Ectodermal cell (in vitro differentiated cells): ENCODE measurements around the gene VWA3A.
"Not testable (repeated sequence)": the region's sequence is repeated elsewhere in the genome, so short reads cannot be mapped to it uniquely, and the experiment has no call there.

Experiments
- H3K27ac ChIP-seq: 2 replicates; pipeline ENCODE4 v1.7.0; 2013; ENCODE audit warnings: mild to moderate bottlenecking, low read depth, low read length; ENCODE audit not compliant: insufficient read depth, poor library complexity, severe bottlenecking
- H3K27me3 ChIP-seq: 2 replicates; pipeline ENCODE4 v1.7.0; 2013; ENCODE audit warnings: mild to moderate bottlenecking, low read length; ENCODE audit not compliant: insufficient read depth, control insufficient read depth, poor library complexity, severe bottlenecking
- H3K36me3 ChIP-seq: one replicate; pipeline ENCODE4 v1.7.0; 2013; ENCODE audit warnings: low read length; ENCODE audit not compliant: control insufficient read depth, insufficient read depth
- H3K4me1 ChIP-seq: one replicate; pipeline ENCODE4 v1.7.0; 2013; ENCODE audit warnings: low read length; ENCODE audit not compliant: control insufficient read depth, insufficient read depth
- H3K4me3 ChIP-seq: 2 replicates; pipeline ENCODE4 v1.7.0; 2013; ENCODE audit warnings: low read depth, low read length, control low read depth; ENCODE audit not compliant: insufficient read depth
- H3K9me3 ChIP-seq: 2 replicates; pipeline ENCODE4 v1.7.0; 2013; ENCODE audit warnings: mild to moderate bottlenecking, low read length, moderate library complexity; ENCODE audit not compliant: control insufficient read depth
- WGBS, 2 experiments: methylation state at CpG; one replicate each; pipeline ENCODE4 v1.1.7; 2013; ENCODE audit warnings: missing lambda C conversion rate in 2 of 2; 5-methylcytosine and 5-hydroxymethylcytosine counted together

Gene VWA3A

GRCh38 chr16:22138482-22138881 is 46.1 kb downstream of the VWA3A start:
- H3K27me3 ChIP-seq, result no peaks in the 10 kb centered on the region
- no peak overlapping the region for H3K27ac ChIP-seq
- H3K4me1 ChIP-seq, result no peaks in the 10 kb centered on the region
- H3K36me3 ChIP-seq, result no peaks in the 10 kb centered on the region
- WGBS, 2 experiments, result 90 to 93% methylated on average over 8 of the region's 8 CpGs
- no peaks in the 10 kb centered on the region for H3K9me3 ChIP-seq
- no peak overlapping the region for H3K4me3 ChIP-seq

GRCh38 chr16:22139008-22139407 is 46.7 kb downstream of the VWA3A start:
- no peaks in the 10 kb centered on the region for H3K9me3 ChIP-seq
- no peaks in the 10 kb centered on the region for H3K27me3 ChIP-seq
- no peak overlapping the region for H3K4me3 ChIP-seq
- no peaks in the 10 kb centered on the region for H3K4me1 ChIP-seq
- WGBS, 2 experiments, result 90 to 92% methylated on average over 7 of the region's 7 CpGs
- no peaks in the 10 kb centered on the region for H3K36me3 ChIP-seq
- H3K27ac ChIP-seq, result no peak overlapping the region

- Histone ChIP-seq H3K4me3 (no peak overlapping the region), H3K36me3 (no peaks in the 10 kb centered on the region), H3K4me1 (no peaks in the 10 kb centered on the region), H3K9me3 (no peaks in the 10 kb centered on the region), H3K27me3 (no peaks in the 10 kb centered on the region), H3K27ac (no peak overlapping the region)
- 83 to 90% methylated on average over 1 of the region's 1 CpG for WGBS, 2 experiments
Measured at GRCh38 chr16:22139732-22140131, 47.4 kb downstream of the VWA3A start.

- no peak overlapping the region for H3K4me3 ChIP-seq
- no peaks in the 10 kb centered on the region for H3K9me3 ChIP-seq
- H3K27ac ChIP-seq, result no peak overlapping the region
- H3K27me3 ChIP-seq, result no peaks in the 10 kb centered on the region
- no peaks in the 10 kb centered on the region for H3K4me1 ChIP-seq
- no peaks in the 10 kb centered on the region for H3K36me3 ChIP-seq
- 87 to 96% methylated on average over 1 of the region's 1 CpG for WGBS, 2 experiments
Measured at GRCh38 chr16:22141767-22142166, 49.4 kb downstream of the VWA3A start.

GRCh38 chr16:22144520-22144919 is 52.2 kb downstream of the VWA3A start:
- no peak overlapping the region for H3K27ac ChIP-seq
- no peaks in the 10 kb centered on the region for H3K27me3 ChIP-seq
- H3K4me1 ChIP-seq, result no peaks in the 10 kb centered on the region
- no peak overlapping the region for H3K4me3 ChIP-seq
- no peaks in the 10 kb centered on the region for H3K36me3 ChIP-seq
- no peaks in the 10 kb centered on the region for H3K9me3 ChIP-seq
- WGBS, 2 experiments, result 90 to 92% methylated on average over 6 of the region's 6 CpGs

- H3K27me3 ChIP-seq, result no peaks in the 10 kb centered on the region
- no peaks in the 10 kb centered on the region for H3K9me3 ChIP-seq
- no peak overlapping the region for H3K4me3 ChIP-seq
- H3K36me3 ChIP-seq, result no peaks in the 10 kb centered on the region
- H3K4me1 ChIP-seq, result no peaks in the 10 kb centered on the region
- no peak overlapping the region for H3K27ac ChIP-seq
- WGBS, 2 experiments, result 83% methylated on average over 9 of the region's 9 CpGs
Measured at GRCh38 chr16:22147853-22148252, 55.5 kb downstream of the VWA3A start.

- H3K27me3 ChIP-seq, result no peaks in the 10 kb centered on the region
- H3K4me3 ChIP-seq, result no peak overlapping the region
- no peaks in the 10 kb centered on the region for H3K36me3 ChIP-seq
- H3K27ac ChIP-seq, result no peak overlapping the region
- no peaks in the 10 kb centered on the region for H3K9me3 ChIP-seq
- 80 to 90% methylated on average over 7 of the region's 7 CpGs for WGBS, 2 experiments
- H3K4me1 ChIP-seq, result no peaks in the 10 kb centered on the region
Measured at GRCh38 chr16:22151246-22151998, 59.1 kb downstream of the VWA3A start.

- Histone ChIP-seq H3K9me3 (no peaks in the 10 kb centered on the region), H3K27ac (no peak overlapping the region), H3K36me3 (no peaks in the 10 kb centered on the region), H3K27me3 (no peaks in the 10 kb centered on the region), H3K4me3 (no peak overlapping the region), H3K4me1 (no peaks in the 10 kb centered on the region)
- 92 to 95% methylated on average over 11 of the region's 11 CpGs for WGBS, 2 experiments
Measured at GRCh38 chr16:22152316-22152715, 60.0 kb downstream of the VWA3A start.

- H3K27me3 ChIP-seq, H3K4me1 ChIP-seq, H3K36me3 ChIP-seq, H3K27ac ChIP-seq, H3K4me3 ChIP-seq, H3K9me3 ChIP-seq: not testable (repeated sequence)
- WGBS, 2 experiments, result 88 to 90% methylated on average over 7 of the region's 7 CpGs
Measured at GRCh38 chr16:22153078-22153477, 60.7 kb downstream of the VWA3A start.

GRCh38 chr16:22161401-22161800 is 69.1 kb downstream of the VWA3A start:
- no peaks in the 10 kb centered on the region for H3K9me3 ChIP-seq
- H3K27ac ChIP-seq, result no peak overlapping the region
- no peaks in the 10 kb centered on the region for H3K36me3 ChIP-seq
- no peaks in the 10 kb centered on the region for H3K4me1 ChIP-seq
- peaks cover 35% of the 10 kb centered on the region for H3K27me3 ChIP-seq
- H3K4me3 ChIP-seq, result no peak overlapping the region
